DOHH2 (cell line): ENCODE results near the gene COMMD10.

Source experiments
- CTCF ChIP-seq: fragments of 200-600 bp; sonication (generic); IDR thresholded peaks from one replicate; pipeline ENCODE4 v1.5.1; 2014; ENCODE audit warnings: antibody characterized with exemption, mild to moderate bottlenecking, low read depth, low read length; ENCODE audit not compliant: poor library complexity, severe bottlenecking
- EZH2phosphoT487 ChIP-seq: fragments of 200-600 bp; sonication (generic); IDR thresholded peaks from 2 replicates; pipeline ENCODE4 v1.6.1; 2017; ENCODE audit warnings: borderline replicate concordance, mild to moderate bottlenecking, antibody characterized with exemption, low read length, moderate library complexity, mixed read lengths

GRCh38 chr5:116135344-116135743 lies 50.5 kb downstream of the COMMD10 start:
- TF ChIP-seq CTCF, result no peak
- no peak for TF ChIP-seq EZH2phosphoT487
